ENCODE results near the gene CXCL10. TPM values are rescaled to one million over a fixed set of nuclear protein-coding genes. Genes with fewer than 3 reads are reported as not detected.

The CXCL10 gene
- total RNA-seq, 6 donors from 2014 or later: 0.46 to 7.3 (median 3.1) TPM

DNA sequence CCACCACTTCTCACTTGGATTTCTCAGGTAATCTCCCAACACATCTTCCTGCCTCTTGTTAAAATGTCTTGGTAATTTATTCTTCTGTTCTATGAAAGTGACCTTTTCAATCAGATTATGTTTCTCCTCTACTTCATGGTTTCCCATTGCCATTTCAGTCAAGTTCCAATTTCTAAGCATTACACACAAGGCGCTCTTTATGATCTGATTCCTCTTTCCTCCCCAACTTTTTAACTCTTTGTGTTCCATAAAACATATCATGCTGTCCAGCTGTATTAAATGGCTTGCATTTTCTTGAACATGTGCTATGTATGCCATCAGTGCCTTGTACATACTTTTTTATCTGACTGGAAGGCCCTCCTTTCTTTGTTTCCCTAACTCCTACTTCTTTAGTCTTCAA, 38.1 kb upstream of the CXCL10 start:
- no peaks in the 10 kb centered on the region for H3K9me3 ChIP-seq
- ATAC-seq (ENCODE audit: low FRiP score in 2 of 2): no peak
- H3K36me3 ChIP-seq: no peaks in the 10 kb centered on the region
- no peaks in the 10 kb centered on the region for H3K4me1 ChIP-seq
- H3K27ac ChIP-seq: no peak overlapping the region
- no peak for DNase-seq
- no peak for TF ChIP-seq POLR2A (IDR thresholded peaks at IDR 0.05)
- H3K27me3 ChIP-seq: no peaks in the 10 kb centered on the region
- WGBS, 2 donors: 54 to 60% methylated on average over 1 of the region's 1 CpG
- no peak overlapping the region for H3K4me3 ChIP-seq

- Histone ChIP-seq H3K36me3 (no peaks in the 10 kb centered on the region), H3K4me3 (no peak overlapping the region), H3K4me1 (no peaks in the 10 kb centered on the region), H3K9me3 (no peaks in the 10 kb centered on the region), H3K27me3 (no peaks in the 10 kb centered on the region), H3K27ac (no peak overlapping the region)
- DNase-seq (no peak), ATAC-seq (ENCODE audit: low FRiP score in 2 of 2) (no peak)
- TF ChIP-seq POLR2A (IDR thresholded peaks at IDR 0.05) (no peak), EP300 (IDR thresholded peaks at IDR 0.05) (no peak)
Observed at GRCh38 chr4:76060506-76060905, 37.2 kb upstream of the CXCL10 start.

DNA sequence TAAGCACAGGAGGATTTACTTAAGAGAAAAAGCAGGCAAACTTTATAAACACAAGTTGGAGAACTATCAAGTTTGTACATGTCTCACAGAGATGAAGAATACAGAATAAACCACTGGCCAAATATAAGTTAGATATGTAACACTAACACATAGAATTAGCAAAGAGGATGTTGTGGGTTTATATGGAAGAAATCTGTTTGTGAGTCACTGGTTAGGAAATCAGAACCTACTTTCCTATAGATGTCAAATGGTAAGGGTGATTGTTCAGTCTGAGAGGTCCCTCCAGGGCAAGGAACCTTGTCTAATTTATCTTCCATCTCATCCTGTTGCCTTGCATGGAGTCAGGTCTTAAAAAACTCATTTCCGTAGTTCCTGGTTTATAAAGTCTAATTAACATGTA, 36.5 kb upstream of the CXCL10 start:
- H3K9me3 ChIP-seq: no peaks in the 10 kb centered on the region
- DNase-seq (no peak), ATAC-seq (ENCODE audit: low FRiP score in 2 of 2) (no peak)
- H3K4me1 ChIP-seq: no peaks in the 10 kb centered on the region
- TF ChIP-seq POLR2A (IDR thresholded peaks at IDR 0.05) (no peak), EP300 (IDR thresholded peaks at IDR 0.05) (no peak), POLR2AphosphoS5 (IDR thresholded peaks at IDR 0.05) (no peak)
- TF ChIP-seq, protein P1, sequence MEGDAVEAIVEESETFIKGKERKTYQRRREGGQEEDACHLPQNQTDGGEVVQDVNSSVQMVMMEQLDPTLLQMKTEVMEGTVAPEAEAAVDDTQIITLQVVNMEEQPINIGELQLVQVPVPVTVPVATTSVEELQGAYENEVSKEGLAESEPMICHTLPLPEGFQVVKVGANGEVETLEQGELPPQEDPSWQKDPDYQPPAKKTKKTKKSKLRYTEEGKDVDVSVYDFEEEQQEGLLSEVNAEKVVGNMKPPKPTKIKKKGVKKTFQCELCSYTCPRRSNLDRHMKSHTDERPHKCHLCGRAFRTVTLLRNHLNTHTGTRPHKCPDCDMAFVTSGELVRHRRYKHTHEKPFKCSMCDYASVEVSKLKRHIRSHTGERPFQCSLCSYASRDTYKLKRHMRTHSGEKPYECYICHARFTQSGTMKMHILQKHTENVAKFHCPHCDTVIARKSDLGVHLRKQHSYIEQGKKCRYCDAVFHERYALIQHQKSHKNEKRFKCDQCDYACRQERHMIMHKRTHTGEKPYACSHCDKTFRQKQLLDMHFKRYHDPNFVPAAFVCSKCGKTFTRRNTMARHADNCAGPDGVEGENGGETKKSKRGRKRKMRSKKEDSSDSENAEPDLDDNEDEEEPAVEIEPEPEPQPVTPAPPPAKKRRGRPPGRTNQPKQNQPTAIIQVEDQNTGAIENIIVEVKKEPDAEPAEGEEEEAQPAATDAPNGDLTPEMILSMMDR (IDR thresholded peaks at IDR 0.05): no peak
- H3K27me3 ChIP-seq: no peaks in the 10 kb centered on the region
- no peak overlapping the region for H3K4me3 ChIP-seq
- 81% methylated on average over 1 of the region's 1 CpG for WGBS, 2 donors
- no peaks in the 10 kb centered on the region for H3K36me3 ChIP-seq
- no peak overlapping the region for H3K27ac ChIP-seq

GRCh38 chr4:76058888-76059426, 35.7 kb upstream of the CXCL10 start:
- H3K27ac ChIP-seq: no peak overlapping the region
- H3K9me3 ChIP-seq: no peaks in the 10 kb centered on the region
- ATAC-seq (ENCODE audit: low FRiP score in 2 of 2) (no peak), DNase-seq (no peak)
- no peaks in the 10 kb centered on the region for H3K4me1 ChIP-seq
- H3K36me3 ChIP-seq: no peaks in the 10 kb centered on the region
- H3K4me3 ChIP-seq: no peak overlapping the region
- TF ChIP-seq, protein P1 (IDR thresholded peaks at IDR 0.05): no peak
- no peak for TF ChIP-seq EP300 (IDR thresholded peaks at IDR 0.05)
- no peak for TF ChIP-seq POLR2A (IDR thresholded peaks at IDR 0.05)
- no peak for TF ChIP-seq POLR2AphosphoS5 (IDR thresholded peaks at IDR 0.05)
- H3K27me3 ChIP-seq: no peaks in the 10 kb centered on the region
- WGBS, 2 donors: 56 to 58% methylated on average over 3 of the region's 3 CpGs

GRCh38 chr4:76058302-76058701, 35.0 kb upstream of the CXCL10 start:
- TF ChIP-seq EP300 (IDR thresholded peaks at IDR 0.05) (no peak), POLR2A (IDR thresholded peaks at IDR 0.05) (no peak), POLR2AphosphoS5 (IDR thresholded peaks at IDR 0.05) (no peak)
- TF ChIP-seq, protein P1 (IDR thresholded peaks at IDR 0.05): no peak
- ATAC-seq (ENCODE audit: low FRiP score in 2 of 2): no peak
- H3K4me1 ChIP-seq: no peaks in the 10 kb centered on the region
- H3K27ac ChIP-seq: no peak overlapping the region
- H3K9me3 ChIP-seq: no peaks in the 10 kb centered on the region
- no peak overlapping the region for H3K4me3 ChIP-seq
- DNase-seq: no peak
- H3K36me3 ChIP-seq: no peaks in the 10 kb centered on the region
- H3K27me3 ChIP-seq: no peaks in the 10 kb centered on the region

DNA sequence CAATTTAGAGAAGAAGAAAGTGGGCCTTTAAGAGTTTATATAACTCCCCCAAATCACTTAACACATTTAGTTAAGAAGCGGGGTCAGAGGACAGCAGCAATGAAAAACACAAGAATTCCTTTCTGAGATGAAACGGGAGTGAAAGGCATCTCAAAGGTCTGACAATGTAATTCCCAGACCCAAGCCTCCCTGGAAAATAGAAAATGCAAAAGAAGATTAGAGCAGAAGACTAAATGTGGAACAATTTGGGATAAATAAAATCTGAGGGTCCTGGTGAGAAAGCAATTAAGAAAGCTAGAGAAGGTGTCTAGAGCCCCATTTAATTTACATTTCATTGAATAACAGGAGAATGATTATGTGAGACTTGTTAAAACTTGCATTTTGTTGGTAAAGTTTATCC, 32.1 kb upstream of the CXCL10 start:
- no peaks in the 10 kb centered on the region for H3K36me3 ChIP-seq
- H3K4me1 ChIP-seq: no peaks in the 10 kb centered on the region
- ATAC-seq (ENCODE audit: low FRiP score in 2 of 2): no peak
- 53 to 74% methylated on average over 2 of the region's 2 CpGs for WGBS, 2 donors
- TF ChIP-seq POLR2AphosphoS5 (IDR thresholded peaks at IDR 0.05) (no peak), POLR2A (IDR thresholded peaks at IDR 0.05) (no peak), EP300 (IDR thresholded peaks at IDR 0.05) (no peak)
- TF ChIP-seq, protein P1 (IDR thresholded peaks at IDR 0.05): no peak
- DNase-seq: no peak
- no peaks in the 10 kb centered on the region for H3K9me3 ChIP-seq
- no peaks in the 10 kb centered on the region for H3K27me3 ChIP-seq
- H3K27ac ChIP-seq: no peak overlapping the region
- H3K4me3 ChIP-seq: no peak overlapping the region
